GM18498 (cell line): ENCODE measurements around the gene CADPS2.
A peak's percentile ranks its signal among the peaks of the same experiment; 100 is the strongest.

Source experiments
- ATAC-seq: cut with Tn5 transposase; IDR thresholded peaks from one replicate; pipeline ENCODE4 v1.9.1; 2021; ENCODE audit warnings: mild to moderate bottlenecking, moderate library complexity; ENCODE audit not compliant: unreplicated experiment

Gene CADPS2

GRCh38 chr7:122886357-122887081 is at the start of gene CADPS2:
TSS of gene CADPS2 (minus strand) at chr7:122886460. CDS start at chr7:122886337, 123 bp downstream.
- ATAC-seq = peak; percentile 78

GRCh38 chr7:122935620-122936019 is 49.4 kb upstream of the CADPS2 start:
- no peak for ATAC-seq

- ATAC-seq = no peak
Observed at GRCh38 chr7:122919643-122920181, 33.5 kb upstream of the CADPS2 start.

- ATAC-seq = no peak
Observed at GRCh38 chr7:122914812-122915211, 28.6 kb upstream of the CADPS2 start.

GRCh38 chr7:122913608-122914007 is 27.3 kb upstream of the CADPS2 start:
- ATAC-seq = no peak

- ATAC-seq = no peak
Observed at GRCh38 chr7:122902751-122903495, 16.7 kb upstream of the CADPS2 start.

- ATAC-seq = no peak
Observed at GRCh38 chr7:122901250-122901649, 15.0 kb upstream of the CADPS2 start.

- ATAC-seq = no peak
Observed at GRCh38 chr7:122896509-122896908, 10.2 kb upstream of the CADPS2 start.

- no peak for ATAC-seq
Observed at GRCh38 chr7:122893486-122893885, 7.2 kb upstream of the CADPS2 start.

GRCh38 chr7:122889116-122889515 is 2.9 kb upstream of the CADPS2 start:
- ATAC-seq = no peak

- ATAC-seq = no peak
Observed at GRCh38 chr7:122887848-122888247, 1.6 kb upstream of the CADPS2 start.

- no peak for ATAC-seq
Observed at GRCh38 chr7:122887198-122887597, 938 bp upstream of the CADPS2 start.

- ATAC-seq = peak; percentile 40
Observed at GRCh38 chr7:122885583-122886356, 490 bp downstream of the CADPS2 start.

GRCh38 chr7:122884186-122884585 is 2.1 kb downstream of the CADPS2 start:
- ATAC-seq = no peak

- ATAC-seq = no peak
Observed at GRCh38 chr7:122883049-122883680, 3.1 kb downstream of the CADPS2 start.

- ATAC-seq = no peak
Observed at GRCh38 chr7:122881324-122881723, 4.9 kb downstream of the CADPS2 start.

- no peak for ATAC-seq
Observed at GRCh38 chr7:122869260-122869659, 17.0 kb downstream of the CADPS2 start.

GRCh38 chr7:122867471-122867980 is 18.7 kb downstream of the CADPS2 start:
- ATAC-seq = no peak

- ATAC-seq = no peak
Observed at GRCh38 chr7:122864838-122865237, 21.4 kb downstream of the CADPS2 start.

GRCh38 chr7:122864016-122864415 is 22.2 kb downstream of the CADPS2 start:
- ATAC-seq = no peak

- no peak for ATAC-seq
Observed at GRCh38 chr7:122858320-122858719, 27.9 kb downstream of the CADPS2 start.
